Measurements from ENCODE around the gene CYB561. TPM values are rescaled to one million over a fixed set of nuclear protein-coding genes. Genes with fewer than 3 reads are reported as not detected.

CYB561 gene
- total and polyA plus RNA-seq, 2 experiments from 2014 or later, result 13.7 to 30.9 TPM

- Histone ChIP-seq H3K27me3 (ENCODE audit: insufficient read depth) (no peaks in the 10 kb centered on the region), H3K4me3 (no peak overlapping the region), H3K36me3 (ENCODE audit: insufficient read depth) (no peaks in the 10 kb centered on the region), H3K9me2 (ENCODE audit: insufficient read depth) (no peaks in the 10 kb centered on the region), H3K79me2 (replicated peaks; ENCODE audit: insufficient read depth) (no peaks in the 10 kb centered on the region), H3F3A (replicated peaks; ENCODE audit: low read depth) (no peaks in the 10 kb centered on the region), H4K20me1 (replicated peaks; ENCODE audit: insufficient read depth) (no peaks in the 10 kb centered on the region), H3K4me1 (ENCODE audit: insufficient read depth) (0 out of 2 replicates have a peak, but pooled peaks cover 5% of the 10 kb centered on the region), H3K27ac (ENCODE audit: low read depth) (no peak overlapping the region), H2AFZ (no peak overlapping the region), H3K4me2 (no peak overlapping the region)
- Mint-ChIP-seq H3K9me3 (no peaks in the 10 kb centered on the region), H3K27me3 (ENCODE audit: insufficient read depth, low read depth, poor library complexity) (peaks cover 2% of the 10 kb centered on the region), H3K4me1 (peaks cover 11% of the 10 kb centered on the region), H3K36me3 (ENCODE audit: low read depth) (no peaks in the 10 kb centered on the region), H3K27ac (no peak overlapping the region), H3K4me3 (no peak overlapping the region)
- ATAC-seq (no peak), DNase-seq (ENCODE audit: low spot score) (no peak)
- TF ChIP-seq ETS1 (IDR thresholded peaks at IDR 0.05) (no peak), ZNF114 (CRISPR knock-in tag; IDR thresholded peaks at IDR 0.05) (no peak), ZNF462 (CRISPR knock-in tag; IDR thresholded peaks at IDR 0.05) (no peak), CTCF (conservative IDR thresholded peaks at IDR 0.05; ENCODE audit: low read depth in 2 of 2) (no peak), CREB1 (CRISPR knock-in tag; IDR thresholded peaks at IDR 0.05; ENCODE audit: low read depth) (no peak), EZH2 (IDR thresholded peaks at IDR 0.05; ENCODE audit: low read depth, unreplicated experiment) (no peak), STAT1 (IDR thresholded peaks at IDR 0.05; ENCODE audit: unreplicated experiment) (no peak), EZH2phosphoT487 (IDR thresholded peaks at IDR 0.05; ENCODE audit: unreplicated experiment) (no peak), ZNF331 (CRISPR knock-in tag; IDR thresholded peaks at IDR 0.05; ENCODE audit: low read depth) (no peak), JUNB (IDR thresholded peaks at IDR 0.05; ENCODE audit: unreplicated experiment) (no peak), REST (IDR thresholded peaks at IDR 0.05; ENCODE audit: unreplicated experiment) (no peak), POLR2AphosphoS5 (IDR thresholded peaks at IDR 0.05; ENCODE audit: low read depth) (no peak)
Measured at GRCh38 chr17:63414222-63414621, 31.9 kb downstream of the CYB561 start.

Measured in GM23338 (cell line).